HepG2 (cell line): ENCODE measurements around the gene MRPL43. TPM values are rescaled to one million over a fixed set of nuclear protein-coding genes. Genes with fewer than 3 reads are reported as not detected.

Experiments used
- AKAP8 ChIP-seq: sonication (generic); formaldehyde crosslinking; IDR thresholded peaks from 2 replicates; pipeline ENCODE4 v1.5.1; 2020; ENCODE audit warnings: mild to moderate bottlenecking, missing genetic modification reagents
- CREB3 ChIP-seq: sonication (generic); formaldehyde crosslinking; IDR thresholded peaks from 2 replicates; pipeline ENCODE4 v1.5.0; 2020; ENCODE audit warnings: missing genetic modification reagents
- EZH2 ChIP-seq: conservative IDR thresholded peaks from 2 replicates; pipeline ENCODE4 v1.6.1; 2012; ENCODE audit warnings: mild to moderate bottlenecking, low read depth, low read length, moderate library complexity
- FOXA3 ChIP-seq: IDR thresholded peaks from 2 replicates; pipeline ENCODE4 v1.6.1; 2016; ENCODE audit warnings: missing genetic modification reagents, missing compliant biosample characterization
- GATAD1 ChIP-seq: IDR thresholded peaks from 2 replicates; pipeline ENCODE4 v1.6.1; 2016; ENCODE audit warnings: missing genetic modification reagents, missing compliant biosample characterization
- HDAC1 ChIP-seq: sonication (generic); formaldehyde crosslinking; IDR thresholded peaks from 2 replicates; pipeline ENCODE4 v1.5.1; 2020; ENCODE audit warnings: mild to moderate bottlenecking, missing genetic modification reagents
- HNRNPL ChIP-seq: fragments of 200-400 bp; formaldehyde crosslinking; IDR thresholded peaks from 2 replicates; pipeline ENCODE4 v1.6.1; 2017; ENCODE audit warnings: mild to moderate bottlenecking, low read depth, low read length
- IRF2 ChIP-seq: IDR thresholded peaks from 2 replicates; pipeline ENCODE4 v1.6.1; 2018; ENCODE audit warnings: missing genetic modification reagents, missing compliant biosample characterization
- JUND ChIP-seq: sonication (generic); formaldehyde crosslinking; IDR thresholded peaks from 2 replicates; pipeline ENCODE4 v1.8.0; 2022; ENCODE audit warnings: mild to moderate bottlenecking, missing genetic modification reagents
- PHF21A ChIP-seq: sonication (generic); formaldehyde crosslinking; IDR thresholded peaks from 2 replicates; pipeline ENCODE4 v1.5.0; 2020; ENCODE audit warnings: mild to moderate bottlenecking, missing genetic modification reagents
- PRMT3 ChIP-seq: sonication (generic); formaldehyde crosslinking; IDR thresholded peaks from 2 replicates; pipeline ENCODE4 v1.8.1; 2022; ENCODE audit warnings: low read depth, mild to moderate bottlenecking, moderate library complexity, missing genetic modification reagents, borderline replicate concordance
- RBFOX2 ChIP-seq: fragments of 200-400 bp; formaldehyde crosslinking; IDR thresholded peaks from 2 replicates; pipeline ENCODE4 v1.6.1; 2017; ENCODE audit warnings: low read depth, mild to moderate bottlenecking, low read length
- RELA ChIP-seq: sonication (generic); formaldehyde crosslinking; IDR thresholded peaks from 2 replicates; pipeline ENCODE4 v1.4.0; 2020; ENCODE audit warnings: missing genetic modification reagents
- RFXAP ChIP-seq: sonication (generic); formaldehyde crosslinking; IDR thresholded peaks from 2 replicates; pipeline ENCODE4 v1.4.0; 2020; ENCODE audit warnings: missing genetic modification reagents, borderline replicate concordance
- RXRB ChIP-seq: IDR thresholded peaks from 2 replicates; pipeline ENCODE4 v1.6.1; 2016; ENCODE audit warnings: borderline replicate concordance, missing genetic modification reagents, missing compliant biosample characterization
- SAP130 ChIP-seq: IDR thresholded peaks from 2 replicates; pipeline ENCODE4 v1.6.1; 2016; ENCODE audit warnings: low read depth
- SOX6 ChIP-seq, 2 experiments: fragments of 450-650 bp in 1 of 2; sonication (generic) in 1 of 2; formaldehyde crosslinking in 1 of 2; IDR thresholded peaks; 2 replicates each; pipeline versions ENCODE4 v1.4.0 to v1.6.1; 2017 to 2020; ENCODE audit warnings: antibody characterized with exemption in 1 of 2, mild to moderate bottlenecking in 1 of 2, missing genetic modification reagents in 1 of 2
- XBP1 ChIP-seq: sonication (generic); formaldehyde crosslinking; IDR thresholded peaks from 2 replicates; pipeline ENCODE4 v1.5.0; 2020; ENCODE audit warnings: missing genetic modification reagents
- XRCC5 ChIP-seq: fragments of 200-400 bp; formaldehyde crosslinking; optimal IDR thresholded peaks from 2 replicates; pipeline ENCODE3; 2017; ENCODE audit warnings: mild to moderate bottlenecking, low read length
- ZFX ChIP-seq: sonication (generic); formaldehyde crosslinking; IDR thresholded peaks from 2 replicates; pipeline ENCODE4 v1.4.0; 2020; ENCODE audit warnings: mild to moderate bottlenecking, low read depth, missing genetic modification reagents, moderate library complexity
- ZNF264 ChIP-seq: sonication (generic); formaldehyde crosslinking; IDR thresholded peaks from 2 replicates; pipeline ENCODE4 v1.4.0; 2020; ENCODE audit warnings: missing genetic modification reagents
- ZNF335 ChIP-seq: sonication (generic); formaldehyde crosslinking; IDR thresholded peaks from 2 replicates; pipeline ENCODE4 v1.4.0; 2020; ENCODE audit warnings: missing genetic modification reagents
- ZNF34 ChIP-seq: sonication (generic); formaldehyde crosslinking; IDR thresholded peaks from 2 replicates; pipeline ENCODE4 v1.4.0; 2020; ENCODE audit warnings: mild to moderate bottlenecking, missing genetic modification reagents, borderline replicate concordance
- ZNF562 ChIP-seq: sonication (generic); formaldehyde crosslinking; IDR thresholded peaks from 2 replicates; pipeline ENCODE4 v1.8.0; 2022; ENCODE audit warnings: missing genetic modification reagents, borderline replicate concordance
- ZNF572 ChIP-seq: sonication (generic); formaldehyde crosslinking; IDR thresholded peaks from 2 replicates; pipeline ENCODE4 v1.5.1; 2020; ENCODE audit warnings: mild to moderate bottlenecking, missing genetic modification reagents
- ZNF788 ChIP-seq: sonication (generic); formaldehyde crosslinking; IDR thresholded peaks from 2 replicates; pipeline ENCODE4 v1.5.0; 2020; ENCODE audit warnings: mild to moderate bottlenecking, missing genetic modification reagents, borderline replicate concordance
- ZSCAN31 ChIP-seq: sonication (generic); formaldehyde crosslinking; IDR thresholded peaks from 2 replicates; pipeline ENCODE4 v1.5.0; 2020; ENCODE audit warnings: low read depth, mild to moderate bottlenecking, missing genetic modification reagents
- polyA plus RNA-seq, 8 experiments: library from polyadenylated mRNA; depleted of rRNA in 3 of 8; stranded (reverse) in 7 of 8; unstranded in 1 of 8; fragments of >200 nt; fragmentation: Illumina TruSeq in 4 of 8; extraction: Trizol in 4 of 8; gene quantifications; 2 replicates each; pipeline versions ENCODE4 v1.2.1 to v1.2.3, GENCODE V29; 2011 to 2016; ENCODE audit warnings: low read depth in 4 of 8, missing spikeins in 1 of 8, mixed read lengths in 1 of 8; ENCODE audit not compliant: insufficient read depth in 1 of 8
- total RNA-seq, 5 experiments: library from RNA; depleted of rRNA; stranded (reverse); fragments of >200 nt; fragmentation: Illumina TruSeq; extraction: Trizol; gene quantifications; 2 replicates each; pipeline ENCODE4 v1.2.3, GENCODE V29; 2016; ENCODE audit warnings: low read depth in 1 of 5
- TF ChIP-seq, protein P1 (sequence below): sonication (generic); formaldehyde crosslinking; IDR thresholded peaks from 2 replicates; pipeline ENCODE4 v1.8.0; 2022; ENCODE audit warnings: missing genetic modification reagents, mild to moderate bottlenecking, inconsistent platforms, borderline replicate concordance
- TF ChIP-seq, protein P2 (sequence below): IDR thresholded peaks from 2 replicates; pipeline ENCODE4 v1.6.1; 2012; ENCODE audit warnings: inconsistent platforms

Gene MRPL43
- total and polyA plus RNA-seq, 2 of the 13 experiments (the other 11 are each of a cell fraction or from before 2014, with no cell fraction given) = 71.0 to 73.7 TPM

- 0 out of 2 replicates have a peak, but pooled peaks have one; percentile 57 for TF ChIP-seq HNRNPL
- TF ChIP-seq ZNF572 (CRISPR knock-in tag) = 0 out of 2 replicates have a peak, but pooled peaks have one; percentile 18
- TF ChIP-seq ZSCAN31 (CRISPR knock-in tag) = peak; percentile 13; the same call in 1 of the 2 replicates
- TF ChIP-seq ZNF335 (CRISPR knock-in tag) = 0 out of 2 replicates have a peak, but pooled peaks have one; percentile 24
- no peak for TF ChIP-seq FOXA3 (CRISPR knock-in tag)
- peak; percentile 6; the same call in 1 of the 2 replicates for TF ChIP-seq IRF2 (CRISPR knock-in tag)
- TF ChIP-seq RELA (CRISPR knock-in tag) = no peak
- peak; percentile 52 for TF ChIP-seq SAP130 (CRISPR knock-in tag)
- no peak for TF ChIP-seq EZH2
- no peak for TF ChIP-seq ZNF34
- TF ChIP-seq AKAP8 = no peak
- TF ChIP-seq ZNF264 (CRISPR knock-in tag) = 0 out of 2 replicates have a peak, but pooled peaks have one; percentile 31
- TF ChIP-seq XRCC5 = peak; percentile 52
- peak; percentile 58; the same call in 1 of the 2 replicates for TF ChIP-seq PHF21A (CRISPR knock-in tag)
- TF ChIP-seq, protein P1, sequence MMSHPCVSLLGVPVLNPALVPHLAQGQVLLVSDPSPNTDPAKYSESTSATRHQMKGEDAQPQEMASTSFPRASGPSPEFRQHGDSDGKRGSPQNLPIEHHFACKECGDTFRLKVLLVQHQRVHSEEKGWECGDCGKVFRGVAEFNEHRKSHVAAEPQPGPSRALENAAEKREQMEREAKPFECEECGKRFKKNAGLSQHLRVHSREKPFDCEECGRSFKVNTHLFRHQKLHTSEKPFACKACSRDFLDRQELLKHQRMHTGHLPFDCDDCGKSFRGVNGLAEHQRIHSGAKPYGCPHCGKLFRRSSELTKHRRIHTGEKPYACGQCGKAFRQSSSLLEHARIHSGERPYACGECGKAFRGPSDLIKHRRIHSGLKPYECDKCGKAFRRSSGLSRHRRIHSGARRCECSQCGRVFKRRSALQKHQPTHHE (CRISPR knock-in tag) = peak; percentile 32; the same call in 1 of the 2 replicates
- TF ChIP-seq RFXAP (CRISPR knock-in tag) = no peak
- TF ChIP-seq ZNF562 (CRISPR knock-in tag) = no peak
- no peak for TF ChIP-seq XBP1 (CRISPR knock-in tag)
- TF ChIP-seq ZFX (CRISPR knock-in tag) = peak; percentile 66
- TF ChIP-seq ZNF788 (CRISPR knock-in tag) = peak; percentile 15; the same call in 1 of the 2 replicates
- TF ChIP-seq RBFOX2 = 0 out of 2 replicates have a peak, but pooled peaks have one; percentile 23
- TF ChIP-seq HDAC1 (CRISPR knock-in tag) = peak; percentile 49; the same call in 1 of the 2 replicates
- TF ChIP-seq, protein P2, sequence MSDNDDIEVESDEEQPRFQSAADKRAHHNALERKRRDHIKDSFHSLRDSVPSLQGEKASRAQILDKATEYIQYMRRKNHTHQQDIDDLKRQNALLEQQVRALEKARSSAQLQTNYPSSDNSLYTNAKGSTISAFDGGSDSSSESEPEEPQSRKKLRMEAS = peak; percentile 60; the same call in 1 of the 2 replicates
- TF ChIP-seq CREB3 = no peak
- TF ChIP-seq GATAD1 (CRISPR knock-in tag) = no peak
- TF ChIP-seq RXRB (CRISPR knock-in tag) = 0 out of 2 replicates have a peak, but pooled peaks have one; percentile 11
- no peak for TF ChIP-seq SOX6 (IDR thresholded peaks at IDR 0.05)
- TF ChIP-seq SOX6 (CRISPR knock-in tag; IDR thresholded peaks at IDR 0.05) = 0 out of 2 replicates have a peak, but pooled peaks have one; percentile 25
- TF ChIP-seq PRMT3 (CRISPR knock-in tag) = 0 out of 2 replicates have a peak, but pooled peaks have one; percentile 33
- no peak for TF ChIP-seq JUND (CRISPR knock-in tag)
These were observed 24.5 kb upstream of the MRPL43 start (continued) for GRCh38 chr10:101011517-101012423.
